KOPT-K1 (cell line): ENCODE results near the gene ANGPTL2.

ENCODE experiments used
- H3K27ac ChIP-seq: fragments of 200-600 bp; sonication (generic); 2 replicates; pipeline ENCODE4 v1.5.1; 2016; ENCODE audit warnings: antibody characterized with exemption, mild to moderate bottlenecking, low read depth, low read length; ENCODE audit not compliant: poor library complexity, severe bottlenecking
- H3K36me3 ChIP-seq: fragments of 200-600 bp; sonication (generic); 2 replicates; pipeline ENCODE4 v1.5.1; 2017; ENCODE audit warnings: antibody characterized with exemption, mild to moderate bottlenecking, low read length, moderate library complexity; ENCODE audit not compliant: insufficient read depth
- H3K9me3 ChIP-seq: fragments of 200-600 bp; sonication (generic); 2 replicates; pipeline ENCODE4 v1.5.1; 2017; ENCODE audit warnings: antibody characterized with exemption, low read length, mild to moderate bottlenecking; ENCODE audit not compliant: insufficient read depth, poor library complexity, severe bottlenecking

Gene ANGPTL2

DNA sequence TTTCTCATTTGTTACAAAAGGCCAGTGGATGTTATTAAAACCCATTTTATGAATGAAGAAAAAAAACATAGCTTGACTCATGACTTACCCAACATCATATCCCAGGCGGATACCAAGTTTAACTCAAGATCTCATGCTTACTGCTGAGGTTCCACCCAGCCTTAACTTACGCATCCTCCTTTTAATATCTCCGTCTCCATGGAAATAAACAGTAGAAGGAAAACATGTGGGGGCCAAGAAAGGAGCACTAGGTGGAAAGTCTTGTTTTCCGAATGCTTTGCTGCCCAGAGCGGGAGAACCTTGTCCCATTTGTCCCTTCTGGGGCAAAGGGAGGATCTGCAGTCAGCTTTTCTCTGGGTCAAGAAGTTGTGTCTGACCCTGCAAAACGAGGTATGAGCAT, 44.1 kb downstream of the ANGPTL2 start:
- H3K9me3 ChIP-seq, result no peaks in the 10 kb centered on the region

DNA sequence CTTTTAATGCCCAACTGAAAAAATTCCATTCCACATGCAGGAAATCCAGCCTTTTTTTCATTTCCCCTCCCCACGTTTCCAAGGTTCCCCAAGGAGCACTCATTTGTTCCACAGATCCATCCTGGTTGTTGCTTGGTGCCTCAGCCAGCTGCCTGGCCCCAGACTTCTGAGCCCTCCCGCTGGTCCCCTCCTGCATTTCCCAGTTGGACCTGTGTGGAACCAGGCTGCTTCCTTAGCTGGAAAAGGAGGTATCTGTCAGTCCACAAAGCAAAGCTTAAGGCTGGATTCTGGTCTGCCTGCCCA, 44.8 kb downstream of the ANGPTL2 start:
- Histone ChIP-seq H3K9me3 (no peaks in the 10 kb centered on the region), H3K27ac (no peak overlapping the region), H3K36me3 (peaks cover 9% of the 10 kb centered on the region; the same call in 1 of the 2 replicates)

More for the DNA sequence above, 44.1 kb downstream of the ANGPTL2 start:
- Histone ChIP-seq H3K36me3 (peaks cover 9% of the 10 kb centered on the region; the same call in 1 of the 2 replicates), H3K27ac (no peak overlapping the region)

DNA sequence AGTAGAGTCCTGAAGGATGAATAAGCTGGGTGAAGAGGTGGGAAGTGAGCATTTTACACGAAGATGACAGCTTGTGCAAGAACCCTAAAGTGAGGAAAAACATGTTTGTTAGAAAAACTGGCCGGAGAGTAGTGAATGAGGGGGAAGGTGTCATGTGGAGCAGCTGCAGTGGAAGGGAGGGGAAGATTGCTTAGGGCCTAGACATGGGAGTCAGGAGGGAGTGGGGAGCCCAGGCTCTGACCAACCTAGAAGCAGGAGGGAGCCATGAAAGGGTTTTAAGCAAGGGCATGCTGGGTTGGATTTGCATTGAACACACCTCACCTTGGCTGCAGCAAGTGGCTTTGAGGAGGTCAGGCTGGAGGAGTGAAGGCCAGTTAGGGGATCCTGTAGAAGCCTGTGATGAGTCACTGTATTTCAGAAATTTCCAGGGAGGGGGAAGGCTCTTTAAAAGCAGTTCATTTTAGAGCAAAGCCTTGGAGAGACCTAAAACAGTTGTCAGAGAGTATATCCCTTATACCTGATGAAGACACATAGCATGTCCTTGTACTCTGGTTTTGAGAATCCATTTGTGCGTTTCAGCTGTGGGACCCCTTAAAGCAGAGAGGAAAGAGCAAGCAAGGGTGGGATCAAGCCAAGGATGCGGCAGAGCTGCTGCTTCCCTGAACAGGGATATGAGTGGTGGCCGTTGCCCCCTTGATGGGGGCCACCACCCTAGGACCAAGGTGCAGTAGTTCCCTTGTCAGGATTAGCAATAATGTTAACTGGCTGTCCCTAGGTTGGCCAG, 45.4 kb downstream of the ANGPTL2 start:
- no peaks in the 10 kb centered on the region for H3K9me3 ChIP-seq
- H3K27ac ChIP-seq, result no peak overlapping the region
- H3K36me3 ChIP-seq, result peaks cover 14% of the 10 kb centered on the region

DNA sequence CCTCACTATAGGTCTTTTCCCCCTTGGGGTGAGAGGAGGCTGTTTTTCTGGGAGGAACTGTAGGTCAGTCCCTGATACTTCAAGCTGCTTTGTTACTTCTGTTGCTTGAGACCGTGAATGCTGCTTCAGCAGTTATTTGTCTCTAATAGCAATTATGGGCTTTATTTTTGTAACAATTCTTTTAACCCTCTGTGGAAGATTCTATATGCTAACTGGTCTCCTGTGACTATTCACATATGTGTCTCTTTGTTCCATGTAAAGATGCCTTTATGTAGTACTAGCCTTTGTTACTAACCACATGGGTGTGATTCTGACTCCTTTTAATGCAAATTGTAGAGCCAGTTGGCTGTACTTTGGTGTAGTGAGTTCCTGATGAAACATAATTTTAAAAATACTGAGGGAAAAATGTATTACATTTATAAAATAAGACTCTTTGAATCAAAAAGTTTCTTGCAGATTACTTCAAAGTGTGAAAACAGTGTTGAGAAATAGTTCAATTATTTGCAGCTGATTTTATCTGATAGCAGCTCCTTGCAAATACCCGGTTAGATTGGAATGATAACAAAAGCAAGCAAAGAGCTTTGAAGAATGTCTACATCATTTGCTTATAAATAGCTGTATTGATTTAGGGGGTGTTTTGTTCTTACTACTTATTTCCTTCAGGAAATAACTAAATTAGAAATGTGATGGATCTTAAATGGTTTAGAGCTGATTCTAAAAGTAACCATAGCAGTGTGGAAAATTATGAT, 46.6 kb downstream of the ANGPTL2 start:
- peaks cover 6% of the 10 kb centered on the region for H3K9me3 ChIP-seq
- H3K27ac ChIP-seq, result no peak overlapping the region
- H3K36me3 ChIP-seq, result peaks cover 24% of the 10 kb centered on the region

DNA sequence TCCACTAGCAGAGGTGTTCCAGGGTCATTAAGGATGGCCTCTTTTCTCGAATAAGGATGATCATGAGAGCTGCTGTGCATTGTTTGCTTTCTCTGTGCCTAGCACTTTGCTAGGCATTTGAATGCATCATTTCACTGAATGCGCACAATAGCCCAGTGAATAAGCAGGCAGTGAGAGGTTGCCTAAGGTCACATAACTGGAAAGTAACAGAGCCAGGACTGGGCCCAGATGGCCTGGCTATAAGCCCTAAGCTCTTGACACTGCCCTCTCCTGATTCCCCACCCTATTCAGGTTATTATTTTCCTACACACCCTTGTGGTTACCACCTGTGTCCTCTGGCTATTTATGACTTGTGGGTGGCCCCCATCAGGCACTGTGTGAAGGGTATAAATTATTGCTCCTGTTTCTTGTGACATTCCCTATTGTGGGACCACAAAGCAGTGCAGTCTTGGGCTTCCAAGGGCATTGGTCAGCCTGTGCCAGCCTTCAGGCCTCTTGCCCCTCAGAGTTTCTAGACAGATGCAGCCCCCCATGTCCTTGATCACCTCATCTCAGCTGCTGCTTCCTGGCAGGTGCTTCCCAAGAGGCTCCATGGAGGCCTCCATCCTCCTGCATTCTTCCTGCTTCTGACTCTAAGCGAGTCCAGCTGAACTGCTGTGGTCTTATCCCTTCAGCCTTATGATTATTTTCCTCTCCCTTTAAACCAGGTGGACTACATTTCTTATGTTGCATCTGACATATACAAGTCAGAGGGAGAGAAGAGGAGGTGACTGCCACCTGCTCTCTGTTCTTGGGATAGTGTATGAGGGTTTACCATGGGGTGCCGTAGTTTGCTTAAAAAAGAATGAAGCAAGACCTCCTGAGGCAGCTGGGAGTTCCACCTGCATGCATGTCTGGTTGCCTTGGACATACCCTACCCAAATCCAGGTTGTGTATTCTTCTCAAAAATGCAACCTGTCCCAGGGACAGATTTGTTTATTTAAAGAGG, 47.6 kb downstream of the ANGPTL2 start:
- peaks cover 6% of the 10 kb centered on the region for H3K9me3 ChIP-seq
- H3K27ac ChIP-seq, result no peak overlapping the region
- peaks cover 28% of the 10 kb centered on the region for H3K36me3 ChIP-seq

DNA sequence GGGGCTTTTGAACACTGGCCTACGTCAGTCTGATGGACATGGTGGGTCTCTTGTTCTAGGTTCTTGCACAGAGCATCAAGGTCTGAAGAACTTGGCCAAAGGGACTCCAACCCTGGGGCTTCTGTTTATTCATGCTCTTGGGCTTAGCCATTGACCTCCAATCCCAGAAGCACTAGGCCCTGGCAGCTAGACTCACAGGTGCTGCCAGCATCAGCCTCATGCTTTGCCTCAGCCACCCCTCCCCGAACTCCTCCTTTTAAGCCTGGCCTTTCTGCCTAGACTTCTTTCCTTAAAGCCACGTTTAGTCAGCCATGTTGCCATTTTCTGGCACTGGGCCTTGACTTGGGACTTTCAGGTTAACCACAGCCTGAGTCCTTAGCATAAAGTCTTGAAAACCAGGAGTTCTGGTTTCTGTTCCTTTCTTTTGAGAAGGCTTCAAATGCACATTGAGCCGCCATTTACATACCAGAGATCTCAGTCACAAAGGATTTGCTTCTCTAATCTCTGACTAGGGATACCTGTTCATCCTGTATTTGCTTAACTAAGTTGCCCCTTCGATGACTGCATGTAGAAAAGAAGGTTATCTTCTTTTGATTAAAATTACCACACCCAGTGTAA, 54.7 kb downstream of the ANGPTL2 start:
- Histone ChIP-seq H3K27ac (no peak overlapping the region), H3K36me3 (peaks cover 34% of the 10 kb centered on the region)

DNA sequence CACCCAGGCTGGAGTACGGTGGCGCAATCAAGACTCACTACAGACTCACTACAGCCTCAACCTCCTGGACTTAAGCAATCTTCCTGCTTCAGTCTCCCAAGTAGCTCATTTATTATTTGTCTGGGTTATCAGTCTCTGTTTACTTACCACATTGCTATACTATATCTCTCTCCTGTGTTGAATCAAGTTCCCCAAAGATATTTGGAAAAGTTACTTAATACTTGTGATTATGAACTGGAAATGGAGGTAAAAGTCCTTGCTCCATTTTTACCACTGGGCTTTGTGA, 55.6 kb downstream of the ANGPTL2 start:
- Histone ChIP-seq H3K9me3 (peaks cover 6% of the 10 kb centered on the region), H3K36me3 (peaks cover 27% of the 10 kb centered on the region), H3K27ac (no peak overlapping the region)

More for the DNA sequence above, 54.7 kb downstream of the ANGPTL2 start:
- peaks cover 6% of the 10 kb centered on the region for H3K9me3 ChIP-seq

DNA sequence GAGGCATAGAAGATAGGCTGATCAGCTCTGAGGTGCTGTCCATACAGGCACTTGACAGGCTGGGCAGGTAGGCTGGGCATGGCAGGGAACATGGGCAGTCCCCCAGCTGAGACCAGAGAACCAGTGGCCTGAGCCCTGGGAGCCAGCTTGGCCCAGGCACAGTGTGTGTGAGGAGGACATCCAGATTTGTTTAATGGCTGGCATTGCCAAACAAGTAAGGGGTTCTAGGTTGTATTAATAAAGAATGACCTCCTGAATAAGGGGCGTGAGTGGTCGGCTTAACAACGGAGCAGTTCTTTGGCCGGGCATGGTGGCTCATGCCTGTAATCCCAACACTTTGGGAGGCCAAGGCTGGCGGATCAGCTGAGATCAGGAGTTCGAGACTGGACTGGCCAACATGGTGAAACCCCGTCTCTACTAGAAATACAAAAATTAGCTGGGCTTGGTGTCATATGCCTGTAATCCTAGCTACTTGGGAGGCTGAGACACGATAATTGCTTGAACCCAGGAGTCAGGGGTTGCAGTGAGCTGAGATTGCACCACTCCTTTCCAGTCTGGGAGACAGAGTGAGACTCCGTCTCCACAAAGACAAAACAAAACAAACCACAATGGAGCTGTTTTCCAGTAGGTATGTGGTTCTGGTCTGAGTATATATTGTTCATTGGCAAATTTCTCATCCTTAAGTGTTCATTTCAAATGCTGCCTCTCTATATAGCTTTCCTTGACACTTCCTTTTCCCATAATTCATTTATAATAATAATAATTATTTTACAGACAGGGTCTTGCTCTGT, 56.2 kb downstream of the ANGPTL2 start:
- peaks cover 25% of the 10 kb centered on the region for H3K36me3 ChIP-seq
- H3K9me3 ChIP-seq, result peaks cover 3% of the 10 kb centered on the region
- H3K27ac ChIP-seq, result no peak overlapping the region

DNA sequence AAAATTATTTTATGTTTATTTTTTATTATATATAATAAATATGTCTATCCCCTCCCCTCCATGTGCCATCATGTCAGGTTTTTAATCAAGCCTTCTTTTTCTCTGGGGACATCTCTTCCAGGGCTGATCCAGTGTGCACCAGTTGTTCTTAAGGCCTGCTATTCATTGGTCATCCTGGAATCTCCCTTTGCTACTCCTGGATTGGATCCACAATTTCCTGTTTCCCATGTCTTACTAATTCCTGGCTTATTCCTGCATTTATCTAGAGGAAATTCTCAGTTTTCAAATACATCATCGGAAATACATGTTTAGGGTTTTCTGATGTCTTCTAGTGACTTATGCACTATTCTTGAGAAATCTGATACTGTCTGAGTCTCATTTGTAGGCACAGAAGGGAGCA, 56.8 kb downstream of the ANGPTL2 start:
- H3K27ac ChIP-seq, result no peak overlapping the region
- H3K9me3 ChIP-seq, result no peaks in the 10 kb centered on the region
- peaks cover 23% of the 10 kb centered on the region; the same call in 1 of the 2 replicates for H3K36me3 ChIP-seq

DNA sequence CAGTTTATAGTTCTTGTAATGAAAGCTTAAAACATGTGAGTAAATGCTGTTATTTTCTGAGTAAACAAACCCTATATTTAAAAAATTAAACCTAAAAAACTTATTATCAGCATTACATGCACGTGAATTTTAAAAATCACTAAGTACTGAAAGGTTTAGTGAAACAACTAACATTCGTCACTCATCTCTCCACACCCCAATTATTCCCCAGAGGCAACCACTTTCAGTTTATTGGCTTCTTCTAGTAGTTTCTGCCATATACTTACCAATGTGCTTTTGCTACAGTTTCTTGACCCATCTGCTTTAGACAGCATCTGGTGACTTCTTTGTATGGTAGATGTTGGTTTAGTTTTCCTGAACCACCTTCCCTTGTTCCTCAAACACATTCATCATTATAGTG, 58.1 kb downstream of the ANGPTL2 start:
- no peaks in the 10 kb centered on the region for H3K9me3 ChIP-seq
- H3K36me3 ChIP-seq, result peaks cover 22% of the 10 kb centered on the region; the same call in 1 of the 2 replicates
- H3K27ac ChIP-seq, result no peak overlapping the region

DNA sequence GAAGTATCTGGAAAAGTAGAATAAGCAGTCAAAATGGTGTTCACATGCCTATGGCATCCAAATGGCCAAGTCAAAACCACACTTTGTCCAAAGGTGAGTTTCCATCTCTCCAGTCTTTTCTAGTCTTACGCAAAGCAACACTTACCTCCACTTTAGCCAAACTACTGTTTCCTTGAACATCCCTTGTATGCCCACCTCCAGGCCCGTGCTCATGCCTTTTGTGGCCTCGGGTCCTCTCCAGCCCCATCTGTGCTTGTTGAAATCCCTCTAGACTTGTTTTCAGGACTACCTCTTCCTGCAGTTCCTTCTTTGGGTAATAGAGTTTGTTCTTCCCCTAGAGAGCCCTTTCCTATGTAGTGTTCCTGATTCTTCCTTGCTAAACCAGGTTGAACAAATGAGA, 61.0 kb downstream of the ANGPTL2 start:
- no peak overlapping the region for H3K27ac ChIP-seq
- H3K9me3 ChIP-seq, result no peaks in the 10 kb centered on the region
- H3K36me3 ChIP-seq, result peaks cover 17% of the 10 kb centered on the region; the same call in 1 of the 2 replicates

DNA sequence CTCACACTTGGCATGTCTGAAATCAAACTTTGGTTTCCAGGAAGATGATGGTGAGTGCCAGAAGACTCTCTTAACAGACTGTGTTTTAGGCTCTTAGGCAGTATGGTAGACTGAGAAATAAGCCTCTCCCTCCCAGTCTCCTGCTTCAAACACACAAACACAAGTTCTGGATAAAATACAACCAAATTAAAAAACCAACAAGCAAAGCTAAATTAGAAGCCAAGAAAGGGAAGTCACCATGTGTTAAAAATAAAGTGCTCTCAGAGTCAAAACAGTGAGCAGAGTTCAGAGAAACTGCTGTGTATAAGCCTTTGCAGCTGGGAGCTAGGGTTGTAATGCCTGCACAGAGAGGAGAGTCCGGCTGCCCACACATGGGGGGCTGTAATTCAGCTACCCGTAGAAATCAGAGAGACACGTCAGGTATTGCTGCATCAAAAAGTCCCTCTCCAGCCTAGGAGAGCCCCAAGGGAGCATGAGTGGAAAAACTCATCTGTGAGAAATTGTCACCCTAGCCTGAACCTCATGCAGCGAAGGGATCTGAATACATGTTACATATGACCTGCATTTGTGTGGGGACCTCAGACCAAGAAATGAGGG, 62.6 kb downstream of the ANGPTL2 start:
- no peak overlapping the region for H3K27ac ChIP-seq

DNA sequence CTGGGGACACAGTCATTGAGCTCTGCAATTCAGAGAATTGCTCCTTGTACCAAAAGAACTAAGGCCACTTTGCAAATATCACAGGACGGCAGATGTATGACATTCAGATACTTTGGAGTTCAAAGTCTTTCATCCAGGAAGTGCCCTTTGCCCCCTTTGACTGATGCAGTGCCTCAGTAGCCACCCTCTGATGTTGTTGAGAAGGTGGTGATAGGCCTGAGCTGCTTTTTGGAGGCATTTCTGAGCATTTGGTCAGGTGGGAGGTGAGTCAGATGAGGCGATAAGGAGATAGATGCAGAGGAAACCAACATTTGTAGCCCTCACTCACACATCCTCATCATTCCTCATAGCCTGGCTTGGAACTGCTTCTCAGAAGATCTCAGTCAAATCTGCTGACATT, 63.4 kb downstream of the ANGPTL2 start:
- H3K27ac ChIP-seq, result no peak overlapping the region
- no peaks in the 10 kb centered on the region for H3K9me3 ChIP-seq
- peaks cover 22% of the 10 kb centered on the region; the same call in 1 of the 2 replicates for H3K36me3 ChIP-seq

More for the DNA sequence above, 62.6 kb downstream of the ANGPTL2 start:
- H3K36me3 ChIP-seq, result peaks cover 19% of the 10 kb centered on the region; the same call in 1 of the 2 replicates
- H3K9me3 ChIP-seq, result no peaks in the 10 kb centered on the region

DNA sequence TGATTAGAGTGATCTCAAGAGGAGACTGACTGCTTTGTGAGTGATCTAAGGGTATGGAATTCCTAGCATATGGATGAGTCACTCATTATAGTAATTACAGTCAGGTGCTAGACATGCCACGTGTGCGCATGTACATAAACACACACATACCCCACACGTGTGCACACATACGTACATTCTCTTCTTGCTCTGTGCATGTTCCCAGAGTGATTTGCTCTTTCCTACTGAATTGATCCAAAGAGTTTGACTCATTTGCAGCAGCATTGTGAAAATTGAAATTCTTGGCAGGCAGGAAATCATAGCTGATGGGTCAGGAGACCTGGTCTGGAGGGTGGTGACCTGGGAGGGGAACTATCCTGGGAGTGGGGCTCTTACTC, 63.8 kb downstream of the ANGPTL2 start:
- Histone ChIP-seq H3K27ac (no peak overlapping the region), H3K9me3 (no peaks in the 10 kb centered on the region), H3K36me3 (peaks cover 26% of the 10 kb centered on the region; the same call in 1 of the 2 replicates)
